Muscle of leg (tissue), 11 donors: Measurements from ENCODE around the gene AFAP1L2. TPM values are rescaled to one million over a fixed set of nuclear protein-coding genes. Genes with fewer than 3 reads are reported as not detected.
A peak's percentile ranks its signal among the peaks of the same experiment; 100 is the strongest.

Source experiments
- DNase-seq: peaks from one replicate; pipeline ENCODE4 v3.0.0; 2013
- H3K27ac ChIP-seq: one replicate; pipeline ENCODE4 v1.5.1; 2013; ENCODE audit warnings: mild to moderate bottlenecking, low read length, control low read depth
- H3K27me3 ChIP-seq: one replicate; pipeline ENCODE4 v1.6.1; 2013; ENCODE audit warnings: low read length; ENCODE audit not compliant: control insufficient read depth, insufficient read depth
- H3K36me3 ChIP-seq: one replicate; pipeline ENCODE4 v1.6.1; 2013; ENCODE audit warnings: low read length; ENCODE audit not compliant: control insufficient read depth, insufficient read depth
- H3K4me1 ChIP-seq: one replicate; pipeline ENCODE4 v1.6.1; 2013; ENCODE audit warnings: low read length; ENCODE audit not compliant: control insufficient read depth, insufficient read depth
- H3K4me3 ChIP-seq: one replicate; pipeline ENCODE4 v1.5.1; 2013; ENCODE audit warnings: low read length, control low read depth
- H3K9me3 ChIP-seq: replicated peaks from 2 replicates; pipeline ENCODE4 v1.6.1; 2013; ENCODE audit warnings: low read depth, low read length; ENCODE audit not compliant: control insufficient read depth
- WGBS: methylation state at CpG from one replicate; pipeline ENCODE4 v1.1.5; 2013; ENCODE audit warnings: missing lambda C conversion rate; ENCODE audit not compliant: insufficient coverage; 5-methylcytosine and 5-hydroxymethylcytosine counted together
- polyA plus RNA-seq, 8 donors: library from polyadenylated mRNA; unstranded; fragments of 120-200 nt; gene quantifications; one replicate each; pipeline versions ENCODE4 v1.2.1 to v1.2.3, GENCODE V29; 2013; ENCODE audit warnings: inconsistent platforms in 1 of 8, low replicate concordance in 1 of 8; ENCODE audit not compliant: insufficient read length in 8 of 8, insufficient read depth in 1 of 8
- total RNA-seq: library from RNA; stranded (reverse); fragments of 120-200 nt; gene quantifications from one replicate; pipeline ENCODE4 v1.2.4, GENCODE V29; 2013

Gene AFAP1L2
- total and polyA plus RNA-seq, 9 donors = 20.7 to 53.6 (median 38.8) TPM

GRCh38 chr10:114398587-114399331, 5.5 kb downstream of the AFAP1L2 start:
- Histone ChIP-seq H3K27me3 (peaks cover 12% of the 10 kb centered on the region), H3K36me3 (no peaks in the 10 kb centered on the region), H3K9me3 (no peaks in the 10 kb centered on the region), H3K4me1 (peaks cover 92% of the 10 kb centered on the region), H3K4me3 (no peak overlapping the region), H3K27ac (peak overlapping the region; percentile 73)
- no peak for DNase-seq
- 77% methylated on average over 6 of the region's 10 CpGs for WGBS

DNA sequence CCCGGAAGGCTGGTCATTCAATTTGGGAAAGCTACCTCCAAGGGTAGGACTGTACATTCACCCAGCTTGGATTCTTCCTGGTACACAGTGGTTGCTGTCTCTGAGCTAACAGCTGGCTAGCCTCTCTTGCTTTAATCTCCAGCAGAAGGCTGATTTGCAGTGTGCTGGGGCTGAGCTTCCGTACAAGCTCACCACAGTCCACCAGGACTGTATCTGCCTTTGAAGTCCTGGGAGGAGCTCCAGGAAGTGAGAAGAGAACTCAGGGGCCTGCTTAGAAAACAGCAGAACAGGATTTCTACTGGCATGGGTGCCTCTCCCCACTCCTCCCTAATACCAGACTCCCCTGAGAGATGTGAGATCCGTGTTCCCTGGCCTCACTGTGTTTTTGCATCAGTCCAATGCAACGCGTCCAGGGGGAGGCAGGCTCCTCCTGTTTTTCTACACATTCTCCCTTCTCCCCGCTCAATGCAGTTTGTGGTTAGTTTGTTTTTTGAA, 6.6 kb downstream of the AFAP1L2 start:
- H3K27ac ChIP-seq = peak overlapping the region; percentile 73
- H3K4me3 ChIP-seq = no peak overlapping the region
- DNase-seq = peak; percentile 83
- H3K4me1 ChIP-seq = peaks cover 93% of the 10 kb centered on the region
- H3K9me3 ChIP-seq = no peaks in the 10 kb centered on the region
- peaks cover 1% of the 10 kb centered on the region for H3K27me3 ChIP-seq
- WGBS = 29% methylated on average over 1 of the region's 6 CpGs
- no peaks in the 10 kb centered on the region for H3K36me3 ChIP-seq

DNA sequence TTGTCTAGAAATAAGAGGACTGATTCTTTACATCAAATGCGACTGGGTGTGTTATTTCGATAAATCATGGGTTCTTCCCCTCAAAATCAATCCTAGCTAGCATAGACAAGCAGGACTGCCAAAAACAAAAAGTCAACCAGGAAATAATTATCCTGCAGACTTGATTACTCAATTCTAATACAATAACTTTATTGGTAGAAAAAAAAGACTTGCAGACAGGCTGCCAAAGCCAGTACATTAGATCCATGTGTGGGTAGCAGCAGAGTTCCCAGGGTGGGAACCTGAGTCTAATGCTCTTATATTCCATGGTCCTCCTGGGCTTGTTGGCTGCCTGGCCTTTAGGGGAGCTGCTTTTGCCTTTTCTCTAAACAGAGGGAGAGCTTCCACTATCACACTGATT, 7.8 kb downstream of the AFAP1L2 start:
- no peak overlapping the region for H3K4me3 ChIP-seq
- H3K27ac ChIP-seq = peak overlapping the region; percentile 73
- peaks cover 96% of the 10 kb centered on the region for H3K4me1 ChIP-seq
- H3K27me3 ChIP-seq = no peaks in the 10 kb centered on the region
- no peaks in the 10 kb centered on the region for H3K9me3 ChIP-seq
- peak; percentile 55 for DNase-seq
- no CpG with 5 or more reads among the region's 2 CpGs for WGBS
- peaks cover 3% of the 10 kb centered on the region for H3K36me3 ChIP-seq

GRCh38 chr10:114395366-114396022, 8.8 kb downstream of the AFAP1L2 start:
- no peak overlapping the region for H3K27ac ChIP-seq
- H3K4me1 ChIP-seq = peaks cover 87% of the 10 kb centered on the region
- no peaks in the 10 kb centered on the region for H3K27me3 ChIP-seq
- 73% methylated on average over 3 of the region's 6 CpGs for WGBS
- H3K4me3 ChIP-seq = no peak overlapping the region
- H3K9me3 ChIP-seq = no peaks in the 10 kb centered on the region
- no peak for DNase-seq
- peaks cover 3% of the 10 kb centered on the region for H3K36me3 ChIP-seq

- Histone ChIP-seq H3K27ac (no peak overlapping the region), H3K36me3 (peaks cover 3% of the 10 kb centered on the region), H3K27me3 (no peaks in the 10 kb centered on the region), H3K4me1 (peaks cover 78% of the 10 kb centered on the region), H3K4me3 (no peak overlapping the region), H3K9me3 (no peaks in the 10 kb centered on the region)
- 66% methylated on average over 3 of the region's 6 CpGs for WGBS
- DNase-seq = no peak
Measured at GRCh38 chr10:114394531-114394930, 9.8 kb downstream of the AFAP1L2 start.

DNA sequence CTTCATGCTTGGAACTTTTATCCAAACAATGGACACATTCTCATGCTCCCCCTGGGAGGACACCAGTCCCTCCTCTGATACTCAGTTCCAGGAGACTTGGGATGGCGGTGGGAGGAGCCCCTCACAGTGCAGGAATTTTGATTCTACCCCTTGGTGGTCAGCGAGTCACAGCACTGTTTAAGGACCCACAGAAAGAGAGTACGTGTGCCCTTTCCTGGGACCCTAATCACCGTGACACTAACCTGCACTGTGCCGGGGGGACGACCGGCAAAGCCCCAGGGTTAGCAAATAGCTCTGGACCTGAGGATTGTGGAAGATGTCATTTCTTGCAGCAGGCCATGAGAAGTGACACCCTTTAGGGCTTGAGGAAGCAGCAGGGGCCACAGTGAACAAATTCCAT, 10.4 kb downstream of the AFAP1L2 start:
- Histone ChIP-seq H3K27ac (peak overlapping the region; percentile 70), H3K4me1 (peaks cover 78% of the 10 kb centered on the region), H3K36me3 (peaks cover 3% of the 10 kb centered on the region), H3K27me3 (no peaks in the 10 kb centered on the region), H3K9me3 (no peaks in the 10 kb centered on the region), H3K4me3 (no peak overlapping the region)
- 78% methylated on average over 5 of the region's 7 CpGs for WGBS
- DNase-seq = no peak

DNA sequence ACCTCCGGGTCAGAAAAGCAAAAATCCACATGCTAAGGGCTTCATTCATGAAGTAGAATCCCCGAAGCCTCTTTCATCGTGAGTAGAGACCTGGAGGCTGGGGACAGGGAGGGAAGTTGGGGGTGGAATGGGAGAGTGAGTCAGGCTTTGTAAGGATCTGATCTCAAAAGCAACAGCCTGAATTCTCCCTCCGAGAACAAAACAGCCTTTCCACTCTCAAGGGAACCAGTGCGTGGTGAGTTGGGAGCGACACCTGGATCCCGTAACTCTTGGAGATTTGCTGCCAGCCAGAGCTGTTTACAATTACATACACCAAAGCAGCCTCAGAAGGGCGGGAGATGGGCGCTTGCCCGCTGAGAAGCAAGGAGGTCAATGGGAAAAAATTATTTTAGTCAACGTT, 10.8 kb downstream of the AFAP1L2 start:
- Histone ChIP-seq H3K9me3 (no peaks in the 10 kb centered on the region), H3K36me3 (peaks cover 3% of the 10 kb centered on the region), H3K27ac (peak overlapping the region; percentile 70), H3K27me3 (no peaks in the 10 kb centered on the region), H3K4me3 (no peak overlapping the region), H3K4me1 (peaks cover 76% of the 10 kb centered on the region)
- DNase-seq = no peak
- 47% methylated on average over 3 of the region's 11 CpGs for WGBS

- peak overlapping the region; percentile 70 for H3K27ac ChIP-seq
- H3K4me1 ChIP-seq = peaks cover 69% of the 10 kb centered on the region
- no peak overlapping the region for H3K4me3 ChIP-seq
- H3K27me3 ChIP-seq = no peaks in the 10 kb centered on the region
- peak; percentile 82 for DNase-seq
- 0% methylated on average over 1 of the region's 5 CpGs for WGBS
- no peaks in the 10 kb centered on the region for H3K9me3 ChIP-seq
- H3K36me3 ChIP-seq = peaks cover 3% of the 10 kb centered on the region
Measured at GRCh38 chr10:114392112-114392835, 12.0 kb downstream of the AFAP1L2 start.

- H3K4me1 ChIP-seq = peaks cover 68% of the 10 kb centered on the region
- H3K36me3 ChIP-seq = peaks cover 5% of the 10 kb centered on the region
- H3K4me3 ChIP-seq = no peak overlapping the region
- no peaks in the 10 kb centered on the region for H3K27me3 ChIP-seq
- 61% methylated on average over 3 of the region's 5 CpGs for WGBS
- H3K9me3 ChIP-seq = no peaks in the 10 kb centered on the region
- DNase-seq = no peak
- no peak overlapping the region for H3K27ac ChIP-seq
Measured at GRCh38 chr10:114391599-114391998, 12.7 kb downstream of the AFAP1L2 start.

- Histone ChIP-seq H3K27ac (no peak overlapping the region), H3K36me3 (peaks cover 5% of the 10 kb centered on the region), H3K4me3 (no peak overlapping the region), H3K4me1 (peaks cover 69% of the 10 kb centered on the region), H3K27me3 (no peaks in the 10 kb centered on the region), H3K9me3 (no peaks in the 10 kb centered on the region)
- no CpG with 5 or more reads among the region's 5 CpGs for WGBS
- no peak for DNase-seq
Measured at GRCh38 chr10:114389426-114389825, 14.9 kb downstream of the AFAP1L2 start.
